H1 (cell line): Measurements from ENCODE around the gene PDZRN3. TPM values are rescaled to one million over a fixed set of nuclear protein-coding genes. Genes with fewer than 3 reads are reported as not detected.

Experiments
- CTCF ChIA-PET: fragments of 300-600 bp; sonication (Branson Sonifier 250); formaldehyde crosslinking; loops from one replicate; lab custom pipeline; 2021; ENCODE audit not compliant: partially characterized antibody; lab: Charles Lee
- POLR2A ChIA-PET: fragments of 300-600 bp; sonication (Branson Sonifier 250); formaldehyde crosslinking; loops from one replicate; lab custom pipeline; 2021; ENCODE audit warnings: inconsistent platforms; ENCODE audit not compliant: partially characterized antibody; lab: Charles Lee
- DNase-seq, 2 experiments: peaks; one replicate each; pipeline versions ENCODE4 v3.0.0 to v3.0.0-alpha.2; 2010 to 2022; ENCODE audit warnings: low spot score in 2 of 2, low read depth in 1 of 2, mixed read lengths in 1 of 2
- FAIRE-seq: peaks from 2 replicates; lab custom pipeline; 2011; peaks lifted over from hg19 to GRCh38; lab: Jason Lieb, UNC
- H2AFZ ChIP-seq: 2 replicates; pipeline ENCODE4 v1.8.1; 2012; ENCODE audit warnings: low read length, inconsistent platforms
- H2AK5ac ChIP-seq: 2 replicates; pipeline ENCODE4 v1.6.1; 2013; ENCODE audit warnings: low read depth, low read length
- H2BK120ac ChIP-seq: replicated peaks from 2 replicates; pipeline ENCODE3; 2013; ENCODE audit warnings: low read depth, low read length, inconsistent platforms
- H2BK12ac ChIP-seq: 2 replicates; pipeline ENCODE4 v1.6.1; 2013; ENCODE audit warnings: low read depth, low read length
- H2BK15ac ChIP-seq: 2 replicates; pipeline ENCODE4 v1.6.1; 2013; ENCODE audit warnings: low read length
- H2BK20ac ChIP-seq: 2 replicates; pipeline ENCODE4 v1.6.1; 2013; ENCODE audit warnings: low read length
- H2BK5ac ChIP-seq: 2 replicates; pipeline ENCODE4 v1.6.1; 2013; ENCODE audit warnings: low read depth, low read length
- H3K14ac ChIP-seq: 2 replicates; pipeline ENCODE4 v1.6.1; 2013; ENCODE audit warnings: inconsistent platforms; ENCODE audit not compliant: insufficient read length
- H3K18ac ChIP-seq: 2 replicates; pipeline ENCODE4 v1.6.1; 2013; ENCODE audit warnings: low read length; ENCODE audit errors: extremely low read depth
- H3K23ac ChIP-seq: 2 replicates; pipeline ENCODE4 v1.6.1; 2013; ENCODE audit warnings: inconsistent platforms; ENCODE audit not compliant: insufficient read length
- H3K23me2 ChIP-seq: 2 replicates; pipeline ENCODE4 v1.6.1; 2013; ENCODE audit warnings: low read depth, low read length
- H3K27ac ChIP-seq: 2 replicates; pipeline ENCODE4 v1.6.1; 2011; ENCODE audit warnings: low read depth, low read length, inconsistent platforms
- H3K27me3 ChIP-seq, 4 experiments: replicated peaks in 1 of 4; 1 replicate in 1 of 4; 2 replicates in 3 of 4; pipeline versions ENCODE4 v1.6.1 to v1.8.1; 2011 to 2013; ENCODE audit warnings: low read length in 3 of 4, mild to moderate bottlenecking in 3 of 4, inconsistent platforms in 2 of 4, mixed read lengths in 2 of 4, moderate library complexity in 1 of 4; ENCODE audit not compliant: control insufficient read depth in 3 of 4, insufficient read depth in 3 of 4; ENCODE audit errors: extremely low read depth in 1 of 4
- H3K36me3 ChIP-seq, 4 experiments: 2 replicates each; pipeline versions ENCODE4 v1.6.1 to v1.8.1; 2011 to 2013; ENCODE audit warnings: mild to moderate bottlenecking in 4 of 4, low read length in 3 of 4, moderate library complexity in 2 of 4, control low read depth in 1 of 4, inconsistent platforms in 1 of 4; ENCODE audit not compliant: insufficient read depth in 4 of 4, control insufficient read depth in 2 of 4
- H3K4ac ChIP-seq: replicated peaks from 2 replicates; pipeline ENCODE3; 2013; ENCODE audit warnings: low read length, low read depth, mixed read lengths, inconsistent platforms; ENCODE audit not compliant: insufficient read length
- H3K4me1 ChIP-seq, 4 experiments: replicated peaks in 1 of 4; 1 replicate in 1 of 4; 2 replicates in 3 of 4; pipeline versions ENCODE4 v1.6.1 to v1.8.1; 2011 to 2013; ENCODE audit warnings: low read length in 3 of 4, inconsistent platforms in 2 of 4, mixed read lengths in 1 of 4; ENCODE audit not compliant: insufficient read depth in 4 of 4, control insufficient read depth in 3 of 4
- H3K4me2 ChIP-seq, 2 experiments: 2 replicates each; pipeline versions ENCODE4 v1.6.1 to v1.8.1; 2011 to 2013; ENCODE audit warnings: low read depth in 2 of 2, low read length in 2 of 2, control low read depth in 1 of 2, inconsistent platforms in 1 of 2, mild to moderate bottlenecking in 1 of 2; ENCODE audit not compliant: insufficient read depth in 1 of 2
- H3K4me3 ChIP-seq, 4 experiments: fragments of 200-600, 300-600 bp in 1 of 4; sonication (generic), shearing (Covaris generic), sonication (Bioruptor Twin) in 1 of 4; 2 replicates each; pipeline versions ENCODE4 v1.5.1 to v1.8.1; 2011 to 2016; ENCODE audit warnings: low read length in 4 of 4, low read depth in 3 of 4, control low read depth in 2 of 4, inconsistent platforms in 2 of 4, mild to moderate bottlenecking in 2 of 4, mixed read lengths in 1 of 4, moderate library complexity in 1 of 4; ENCODE audit not compliant: insufficient read depth in 2 of 4; ENCODE audit errors: extremely low read depth in 1 of 4
- H3K56ac ChIP-seq: replicated peaks from 2 replicates; pipeline ENCODE3; 2013; ENCODE audit warnings: low read depth, mild to moderate bottlenecking, mixed read lengths, low read length, inconsistent platforms; ENCODE audit not compliant: insufficient read length
- H3K79me1 ChIP-seq: 2 replicates; pipeline ENCODE4 v1.6.1; 2013; ENCODE audit warnings: low read depth, low read length, control low read depth
- H3K79me2 ChIP-seq, 2 experiments: 2 replicates each; pipeline versions ENCODE4 v1.6.1 to v1.8.1; 2012 to 2013; ENCODE audit warnings: low read length in 2 of 2, mild to moderate bottlenecking in 2 of 2, inconsistent platforms in 1 of 2; ENCODE audit not compliant: insufficient read depth in 2 of 2, control insufficient read depth in 1 of 2
- H3K9ac ChIP-seq, 4 experiments: replicated peaks in 1 of 4; 1 replicate in 1 of 4; 2 replicates in 3 of 4; pipeline versions ENCODE4 v1.6.1 to v1.8.1; 2011 to 2013; ENCODE audit warnings: low read depth in 3 of 4, low read length in 3 of 4, control low read depth in 2 of 4, mild to moderate bottlenecking in 2 of 4, moderate library complexity in 2 of 4, inconsistent platforms in 1 of 4; ENCODE audit errors: extremely low read depth in 1 of 4
- H3K9me3 ChIP-seq, 2 experiments: 2 replicates each; pipeline versions ENCODE4 v1.6.1 to v1.8.1; 2012 to 2013; ENCODE audit warnings: mild to moderate bottlenecking in 2 of 2, moderate library complexity in 2 of 2, control low read depth in 1 of 2, inconsistent platforms in 1 of 2, low read depth in 1 of 2, low read length in 1 of 2, mixed read lengths in 1 of 2; ENCODE audit not compliant: insufficient read depth in 2 of 2
- H4K20me1 ChIP-seq, 2 experiments: replicated peaks in 1 of 2; 2 replicates each; pipeline versions ENCODE3 to v1.8.1; 2011 to 2013; ENCODE audit warnings: inconsistent platforms in 2 of 2, low read length in 2 of 2, mild to moderate bottlenecking in 1 of 2; ENCODE audit not compliant: insufficient read depth in 2 of 2, control insufficient read depth in 1 of 2
- H4K5ac ChIP-seq: 2 replicates; pipeline ENCODE4 v1.6.1; 2013; ENCODE audit warnings: low read length, low read depth, mixed read lengths, inconsistent platforms; ENCODE audit not compliant: insufficient read length
- H4K8ac ChIP-seq: 2 replicates; pipeline ENCODE4 v1.8.0; 2013; ENCODE audit warnings: mild to moderate bottlenecking, moderate library complexity, low read length, inconsistent platforms; ENCODE audit not compliant: insufficient read depth; ENCODE audit errors: extremely low read depth
- H4K91ac ChIP-seq: replicated peaks from 2 replicates; pipeline ENCODE3; 2013; ENCODE audit warnings: low read length, mixed read lengths, inconsistent platforms; ENCODE audit not compliant: insufficient read length
- GTF2F1 ChIP-seq: IDR thresholded peaks from 2 replicates; pipeline ENCODE4 v1.6.1; 2012; ENCODE audit warnings: low read depth, low read length, improper control_type of control experiment, borderline replicate concordance
- KDM1A ChIP-seq: fragments of 200-600, 300-600 bp; sonication (generic); IDR thresholded peaks from 2 replicates; pipeline ENCODE4 v1.7.1; 2016; ENCODE audit warnings: mild to moderate bottlenecking, low read length, borderline replicate concordance
- YY1 ChIP-seq: IDR thresholded peaks from 2 replicates; pipeline ENCODE4 v1.6.1; 2011; ENCODE audit warnings: low read depth, mild to moderate bottlenecking, low read length
- WGBS, 2 experiments: shearing (Covaris generic) in 1 of 2; methylation state at CpG; one replicate each; pipeline versions ENCODE4 v1.1.6 to v1.1.7; 2013 to 2015; ENCODE audit warnings: low lambda C conversion rate in 2 of 2, mixed read lengths in 2 of 2, inconsistent platforms in 1 of 2, low coverage in 1 of 2, missing lambda C conversion rate in 1 of 2; ENCODE audit not compliant: insufficient replicate concordance in 2 of 2, insufficient coverage in 1 of 2, insufficient read length in 1 of 2; ENCODE audit errors: extremely low coverage in 1 of 2, missing lambda C conversion rate in 1 of 2; 5-methylcytosine and 5-hydroxymethylcytosine counted together
- polyA plus RNA-seq, 7 experiments: library from polyadenylated mRNA; depleted of rRNA in 3 of 7; stranded (reverse) in 5 of 7; unstranded in 2 of 7; fragments of >200 nt in 5 of 7; fragments of 200-250 nt in 2 of 7; gene quantifications; 1 replicate in 5 of 7; 2 replicates in 1 of 7; 4 replicates in 1 of 7; pipeline versions ENCODE4 v1.2.1 to v1.2.3, GENCODE V29; 2011 to 2013; ENCODE audit warnings: missing spikeins in 2 of 7, mixed read lengths in 2 of 7
- total RNA-seq: library from RNA; stranded (reverse); fragmentation: NEBNext Ultra II Directional; extraction: Animal tissue kit (Norgen Biotek cat#: 25700); gene quantifications from 2 replicates; pipeline ENCODE4 v1.2.1, GENCODE V29; 2021
- TF ChIP-seq, protein P1 (sequence below): IDR thresholded peaks from 2 replicates; pipeline ENCODE4 v1.6.1; 2012; ENCODE audit warnings: inconsistent platforms

The PDZRN3 gene
- total and polyA plus RNA-seq, 2 of the 8 experiments (the other 6 are each of a cell fraction or from before 2014, with no cell fraction given), result 4.2 to 20.5 TPM

DNA sequence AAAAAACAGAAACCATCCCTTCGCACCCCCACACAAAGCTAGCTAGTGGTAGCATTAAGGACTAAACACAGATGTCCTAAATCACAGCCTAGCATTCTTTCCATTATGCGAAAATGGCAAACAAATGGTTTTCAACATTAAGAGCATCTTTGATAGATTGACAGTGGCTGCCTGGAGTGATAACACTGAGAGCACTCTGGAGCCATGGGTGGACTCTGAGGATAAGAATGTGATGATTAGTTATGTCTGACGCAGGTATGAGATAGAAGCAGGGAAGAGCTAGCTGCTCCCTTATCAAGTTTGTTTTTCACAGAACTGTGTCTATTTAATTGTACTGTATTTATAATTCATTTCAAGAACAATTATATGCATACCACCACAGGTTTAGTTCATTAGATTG lies 142.9 kb downstream of the PDZRN3 start:
- POLR2A ChIA-PET, result no interaction called here
- Histone ChIP-seq H2BK5ac (no peak overlapping the region), H3K14ac (no peak overlapping the region), H3K18ac (no peak overlapping the region), H3K9ac (no peak overlapping the region), H3K79me2 (no peaks in the 10 kb centered on the region; a peak in 1 of 4 replicates), H3K4me1 (peaks cover 10 to 23% (median 20%) of the 10 kb centered on the region in 4 experiments), H3K23ac (no peak overlapping the region), H4K91ac (peak overlapping the region; percentile 22), H3K4me2 (no peak overlapping the region), H3K79me1 (no peaks in the 10 kb centered on the region), H4K8ac (no peak overlapping the region), H3K4me3 (no peak overlapping the region), H3K9me3 (peaks cover 2 to 7% of the 10 kb centered on the region in 2 experiments; a peak in 2 of 4 replicates), H2BK15ac (no peak overlapping the region), H3K56ac (no peak overlapping the region), H3K36me3 (no peaks in the 10 kb centered on the region; a peak in 1 of 8 replicates), H2BK20ac (peak overlapping the region; percentile 21; the same call in 1 of the 2 replicates), H3K27me3 (peaks cover 0 to 1% (median 0%) of the 10 kb centered on the region in 4 experiments; a peak in 1 of 7 replicates), H3K4ac (no peak overlapping the region), H2BK120ac (no peak overlapping the region), H4K20me1 (no peaks in the 10 kb centered on the region), H3K23me2 (no peaks in the 10 kb centered on the region), H2BK12ac (no peak overlapping the region), H3K27ac (no peak overlapping the region), H2AFZ (no peak overlapping the region), H2AK5ac (no peak overlapping the region), H4K5ac (no peak overlapping the region)
- FAIRE-seq (no peak), DNase-seq (no peak)
- 92% methylated on average over 3 of the region's 3 CpGs; no CpG with 5 or more reads in 1 of the 2 experiments for WGBS, 2 experiments
- CTCF ChIA-PET, result interaction anchor here (0.6 to 1.1 kb wide), 3 partner anchors 15 to 20 kb away, joined by 3 read pairs; no protein-coding TSS in a partner anchor
- TF ChIP-seq, protein P1, sequence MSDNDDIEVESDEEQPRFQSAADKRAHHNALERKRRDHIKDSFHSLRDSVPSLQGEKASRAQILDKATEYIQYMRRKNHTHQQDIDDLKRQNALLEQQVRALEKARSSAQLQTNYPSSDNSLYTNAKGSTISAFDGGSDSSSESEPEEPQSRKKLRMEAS, result no peak
- TF ChIP-seq KDM1A, result no peak
- no peak for TF ChIP-seq YY1
- no peak for TF ChIP-seq GTF2F1
